ENCODE results near the gene CCL19. TPM values are rescaled to one million over a fixed set of nuclear protein-coding genes. Genes with fewer than 3 reads are reported as not detected.
"Not testable (repeated sequence)": the region's sequence is repeated elsewhere in the genome, so short reads cannot be mapped to it uniquely, and the experiment has no call there.

The CCL19 gene
- total and polyA plus RNA-seq, 2 experiments from 2014 or later: not detected

GRCh38 chr9:34723141-34723540, 32.1 kb upstream of the CCL19 start:
- no peaks in the 10 kb centered on the region for H3K27me3 ChIP-seq
- TF ChIP-seq CTCF (IDR thresholded peaks at IDR 0.05; ENCODE audit: low read depth, low read length): no peak

GRCh38 chr9:34719769-34720025, 28.6 kb upstream of the CCL19 start:
- not testable (repeated sequence) for H3K36me3 ChIP-seq; H3K9me3 ChIP-seq (ENCODE audit: low read depth); H3K27ac ChIP-seq; H3K4me3 ChIP-seq; H3K27me3 ChIP-seq; H3K4me1 ChIP-seq (ENCODE audit: low read depth); DNase-seq (ENCODE audit: low read depth in 1 of 2, low spot score in 1 of 2)

More at GRCh38 chr9:34723141-34723540, 32.1 kb upstream of the CCL19 start:
- H3K36me3 ChIP-seq: no peaks in the 10 kb centered on the region
- no peak overlapping the region for H3K4me3 ChIP-seq
- H3K9me3 ChIP-seq (ENCODE audit: low read depth): no peaks in the 10 kb centered on the region
- no peak for DNase-seq (ENCODE audit: low read depth in 1 of 2, low spot score in 1 of 2)
- no peaks in the 10 kb centered on the region for H3K4me1 ChIP-seq (ENCODE audit: low read depth)
- H3K27ac ChIP-seq: no peak overlapping the region

- no peaks in the 10 kb centered on the region for H3K36me3 ChIP-seq
- no peak overlapping the region for H3K4me3 ChIP-seq
- no peak for TF ChIP-seq CTCF (IDR thresholded peaks at IDR 0.05; ENCODE audit: low read depth, low read length)
- no peaks in the 10 kb centered on the region for H3K4me1 ChIP-seq (ENCODE audit: low read depth)
- H3K27me3 ChIP-seq: no peaks in the 10 kb centered on the region
- no peak for DNase-seq (ENCODE audit: low read depth in 1 of 2, low spot score in 1 of 2)
- H3K9me3 ChIP-seq (ENCODE audit: low read depth): no peaks in the 10 kb centered on the region
- no peak overlapping the region for H3K27ac ChIP-seq
Measured at GRCh38 chr9:34719021-34719768, 28.1 kb upstream of the CCL19 start.

DNA sequence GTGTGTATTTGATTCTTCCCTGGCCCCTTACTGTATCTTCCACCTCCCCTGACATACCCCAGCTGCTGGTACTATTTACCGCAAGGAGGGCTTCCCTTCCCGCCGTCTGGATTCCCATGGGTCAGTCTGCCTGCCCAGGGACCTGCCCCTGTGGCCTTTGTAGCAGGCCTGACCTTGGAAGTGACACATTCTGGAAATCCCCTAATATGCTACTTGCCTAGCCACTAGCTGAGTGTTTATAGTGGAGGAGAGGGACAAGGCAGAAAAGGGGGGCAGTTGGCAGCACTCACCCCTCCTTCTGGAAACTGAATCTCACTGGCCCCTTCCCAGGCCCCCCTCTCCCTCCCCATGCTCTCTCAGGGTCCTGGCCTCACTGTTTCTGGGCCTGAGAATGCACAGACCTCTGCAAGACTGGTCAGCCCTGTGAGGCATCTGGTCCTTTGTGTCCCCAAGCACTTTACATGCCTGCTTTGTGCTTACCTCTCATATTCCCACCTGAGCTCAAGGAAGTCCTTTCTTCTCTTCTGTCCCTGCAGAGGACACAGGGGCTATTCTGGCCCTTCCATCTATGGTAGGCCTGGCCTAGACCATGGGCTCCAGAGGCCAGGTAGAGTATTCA, 27.0 kb upstream of the CCL19 start:
- Histone ChIP-seq H3K4me1 (ENCODE audit: low read depth) (no peaks in the 10 kb centered on the region), H3K27me3 (no peaks in the 10 kb centered on the region), H3K27ac (no peak overlapping the region), H3K9me3 (ENCODE audit: low read depth) (no peaks in the 10 kb centered on the region), H3K36me3 (no peaks in the 10 kb centered on the region), H3K4me3 (no peak overlapping the region)
- DNase-seq (ENCODE audit: low read depth in 1 of 2, low spot score in 1 of 2): no peak
- TF ChIP-seq CTCF (IDR thresholded peaks at IDR 0.05; ENCODE audit: low read depth, low read length): no peak

DNA sequence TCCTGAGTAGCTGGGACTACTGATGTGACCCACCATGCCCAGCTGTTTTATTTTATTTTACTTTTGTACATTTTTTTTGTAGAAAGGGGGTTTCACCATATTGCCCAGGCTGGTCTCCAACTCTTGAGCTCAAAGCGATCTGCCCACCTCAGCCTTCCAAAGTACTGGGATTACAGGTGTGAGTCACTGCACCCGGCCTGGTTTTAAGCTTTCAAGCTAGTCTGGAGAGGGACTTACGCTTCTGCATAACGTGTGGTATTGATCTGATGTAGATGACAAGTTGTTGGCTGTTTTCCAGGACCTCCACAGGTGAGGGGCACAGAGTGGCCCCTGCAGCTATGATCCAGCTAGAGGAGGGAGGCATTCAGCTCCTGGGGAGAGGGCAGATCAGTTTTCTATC, 25.6 kb upstream of the CCL19 start:
- H3K9me3 ChIP-seq (ENCODE audit: low read depth): no peaks in the 10 kb centered on the region
- H3K27me3 ChIP-seq: no peaks in the 10 kb centered on the region
- no peak for TF ChIP-seq CTCF (IDR thresholded peaks at IDR 0.05; ENCODE audit: low read depth, low read length)
- H3K27ac ChIP-seq: no peak overlapping the region
- H3K4me3 ChIP-seq: no peak overlapping the region
- H3K36me3 ChIP-seq: no peaks in the 10 kb centered on the region
- no peak for DNase-seq (ENCODE audit: low read depth in 1 of 2, low spot score in 1 of 2)
- H3K4me1 ChIP-seq (ENCODE audit: low read depth): no peaks in the 10 kb centered on the region

GRCh38 chr9:34715639-34716215, 24.7 kb upstream of the CCL19 start:
- Histone ChIP-seq H3K4me1 (ENCODE audit: low read depth) (no peaks in the 10 kb centered on the region), H3K9me3 (ENCODE audit: low read depth) (no peaks in the 10 kb centered on the region), H3K27me3 (no peaks in the 10 kb centered on the region), H3K36me3 (no peaks in the 10 kb centered on the region), H3K27ac (no peak overlapping the region), H3K4me3 (no peak overlapping the region)
- no peak for TF ChIP-seq CTCF (IDR thresholded peaks at IDR 0.05; ENCODE audit: low read depth, low read length)
- DNase-seq (ENCODE audit: low read depth in 1 of 2, low spot score in 1 of 2): no peak

Data from cardiac muscle cell (in vitro differentiated cells and primary cell).